Astrocyte of the cerebellum (primary cell): ENCODE results near the gene WFS1.

Experiments used
- DNase-seq: peaks from one replicate; pipeline ENCODE4 v3.0.0-alpha.2; 2011; ENCODE audit warnings: low read depth
- H3K4me3 ChIP-seq: 2 replicates; pipeline ENCODE4 v1.5.1; 2011; ENCODE audit warnings: mild to moderate bottlenecking, low read depth, low read length, moderate library complexity
- CTCF ChIP-seq: IDR thresholded peaks from 2 replicates; pipeline ENCODE4 v1.5.1; 2012; ENCODE audit warnings: low read length, low read depth, moderate library complexity, mild to moderate bottlenecking; ENCODE audit errors: missing control alignments
- in situ Hi-C: cut with HindIII; loops from 2 replicates; pipeline ENCODE4 v1.10.0; 2017; ENCODE audit warnings: low sequenced_read_pairs

The WFS1 gene

GRCh38 chr4:6345866-6346265 is 76.2 kb downstream of the WFS1 start:
- H3K4me3 ChIP-seq = no peak overlapping the region
- TF ChIP-seq CTCF = no peak
- DNase-seq = no peak
- in situ Hi-C loops = loop anchor here (5.0 kb wide), 1 partner anchor 94 kb away; no protein-coding TSS in a partner anchor

- H3K4me3 ChIP-seq = no peak overlapping the region
- in situ Hi-C loops = loop anchor here (5.0 kb wide), 1 partner anchor 94 kb away; no protein-coding TSS in a partner anchor
- no peak for DNase-seq
- TF ChIP-seq CTCF = no peak
These were observed 76.9 kb downstream of the WFS1 start for GRCh38 chr4:6346373-6347110.

GRCh38 chr4:6347511-6348045 is 77.9 kb downstream of the WFS1 start:
- in situ Hi-C loops = loop anchor here (5.0 kb wide), 1 partner anchor 95 kb away; no protein-coding TSS in a partner anchor

GRCh38 chr4:6348408-6348807 is 78.8 kb downstream of the WFS1 start:
- TF ChIP-seq CTCF = no peak
- in situ Hi-C loops = loop anchor here (5.0 kb wide), 1 partner anchor 96 kb away; no protein-coding TSS in a partner anchor
- no peak overlapping the region for H3K4me3 ChIP-seq
- DNase-seq = no peak

More at GRCh38 chr4:6347511-6348045, 77.9 kb downstream of the WFS1 start:
- no peak for DNase-seq
- no peak for TF ChIP-seq CTCF
- no peak overlapping the region for H3K4me3 ChIP-seq

GRCh38 chr4:6349896-6350603 is 80.4 kb downstream of the WFS1 start:
- no peak for TF ChIP-seq CTCF
- DNase-seq = no peak
- in situ Hi-C loops = loop anchor here (5.0 kb wide), 1 partner anchor 98 kb away; no protein-coding TSS in a partner anchor
- no peak overlapping the region for H3K4me3 ChIP-seq

GRCh38 chr4:6350646-6351045 is 81.0 kb downstream of the WFS1 start:
- in situ Hi-C loops = no loop called here
- DNase-seq = no peak
- TF ChIP-seq CTCF = no peak
- no peak overlapping the region for H3K4me3 ChIP-seq
